HG03439 (cell line): ENCODE data around the gene CCDC112.

Experiments used
- ATAC-seq: cut with Tn5 transposase; IDR thresholded peaks from one replicate; pipeline ENCODE4 v1.9.1; 2021; ENCODE audit warnings: mild to moderate bottlenecking, moderate library complexity; ENCODE audit not compliant: unreplicated experiment

CCDC112 gene

DNA sequence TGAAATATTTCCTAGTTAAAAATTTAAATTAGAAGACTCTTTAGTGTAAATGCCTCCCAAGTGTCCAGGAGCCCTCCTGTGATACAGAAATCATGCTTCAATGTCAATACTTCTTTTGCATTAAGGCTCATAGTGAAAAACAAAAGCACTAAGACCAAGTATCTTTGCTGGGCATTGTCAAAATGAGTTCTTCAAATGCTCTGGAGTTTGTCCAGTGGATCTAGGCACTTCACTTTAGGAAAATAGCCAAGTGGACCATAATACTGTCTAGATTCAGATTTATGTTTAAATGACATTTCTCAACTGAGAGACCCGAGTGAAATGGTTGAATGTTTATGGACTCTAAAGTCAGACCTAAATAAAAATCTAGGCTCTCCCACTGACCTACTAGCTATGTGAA is 21.3 kb upstream of the CCDC112 start:
- ATAC-seq: no peak

DNA sequence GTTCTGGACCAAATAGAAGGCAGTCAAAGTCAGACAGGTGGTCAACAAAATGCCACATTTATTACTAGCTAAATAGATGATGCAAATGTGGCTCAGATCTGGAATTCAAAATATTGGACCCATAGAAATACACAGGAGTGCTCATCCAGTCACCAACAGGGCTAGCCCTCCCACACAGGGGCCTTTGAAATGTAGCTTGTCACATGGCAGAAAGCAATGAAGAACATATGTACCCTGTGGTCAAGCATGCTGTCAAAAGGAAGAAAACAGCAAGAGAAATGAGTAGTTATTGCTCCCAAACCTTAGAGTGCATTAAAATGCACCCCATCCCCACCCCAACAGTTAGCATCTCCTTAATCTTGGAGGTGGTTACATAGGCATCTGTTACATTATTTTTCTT is 20.9 kb upstream of the CCDC112 start:
- ATAC-seq: no peak

DNA sequence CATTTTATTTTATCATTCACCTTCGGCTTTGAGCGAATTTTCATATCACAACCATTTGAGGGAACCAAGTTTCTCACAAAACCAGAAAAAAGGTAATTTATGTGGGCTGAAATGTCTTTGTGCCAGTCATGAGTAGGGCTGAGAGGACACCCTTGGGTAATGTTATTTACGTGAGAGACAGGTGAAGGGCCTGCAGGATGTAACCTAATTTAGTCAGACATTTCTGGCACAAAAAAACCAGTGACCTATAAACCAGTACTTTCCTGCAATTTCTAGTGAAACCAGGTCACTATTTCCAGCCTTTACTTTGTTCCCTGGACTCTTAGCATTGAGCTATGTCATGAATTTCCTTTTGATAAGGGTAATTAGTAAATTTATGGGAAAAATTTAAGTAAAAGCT is 17.2 kb upstream of the CCDC112 start:
- no peak for ATAC-seq

DNA sequence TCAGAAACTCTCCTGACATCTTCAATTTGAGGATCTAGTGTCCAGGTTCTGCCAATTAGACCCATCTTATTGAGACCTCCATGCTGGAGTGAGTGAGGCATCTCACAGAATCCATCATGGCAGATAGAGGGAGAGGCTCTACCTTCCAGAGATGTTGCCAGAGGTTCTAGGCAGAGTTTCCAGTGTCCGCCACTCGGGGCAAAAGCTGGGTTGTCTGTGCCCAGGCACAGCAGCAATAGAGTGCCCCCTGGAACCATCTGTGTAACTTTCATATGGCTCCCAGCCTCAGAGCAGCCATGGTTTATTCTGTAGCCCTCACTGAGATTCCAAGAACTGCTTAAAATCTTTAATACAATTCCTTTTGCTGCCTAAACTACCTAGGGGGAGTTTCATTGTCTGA is 16.6 kb upstream of the CCDC112 start:
- ATAC-seq: no peak

DNA sequence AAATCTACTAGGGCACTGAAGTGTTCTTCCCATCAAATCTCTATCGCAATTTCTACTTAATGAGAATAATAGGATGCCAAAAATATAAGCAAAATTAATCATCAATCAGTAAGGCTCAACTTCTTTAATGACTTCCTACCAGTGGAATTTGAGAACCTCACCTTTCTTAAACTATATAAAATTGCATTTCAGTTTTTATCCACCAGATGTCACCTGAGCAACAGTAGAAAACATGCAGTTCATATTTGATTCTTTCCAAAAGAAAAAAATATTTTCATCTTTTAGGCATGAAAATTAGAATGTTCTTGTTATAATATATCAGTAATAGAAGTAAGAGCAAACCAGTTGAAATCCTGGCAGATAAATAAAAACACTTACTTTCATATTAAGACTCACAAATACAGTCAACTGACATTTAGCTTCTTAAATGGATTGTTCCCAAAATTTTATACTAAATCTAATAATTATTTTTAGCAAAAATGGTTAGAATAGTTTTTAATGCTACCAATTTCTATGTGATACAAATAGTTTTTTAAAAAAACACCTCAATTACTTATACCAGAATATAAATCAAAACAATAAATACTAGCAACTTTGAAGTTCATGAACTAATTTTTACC is 13.4 kb upstream of the CCDC112 start:
- no peak for ATAC-seq

DNA sequence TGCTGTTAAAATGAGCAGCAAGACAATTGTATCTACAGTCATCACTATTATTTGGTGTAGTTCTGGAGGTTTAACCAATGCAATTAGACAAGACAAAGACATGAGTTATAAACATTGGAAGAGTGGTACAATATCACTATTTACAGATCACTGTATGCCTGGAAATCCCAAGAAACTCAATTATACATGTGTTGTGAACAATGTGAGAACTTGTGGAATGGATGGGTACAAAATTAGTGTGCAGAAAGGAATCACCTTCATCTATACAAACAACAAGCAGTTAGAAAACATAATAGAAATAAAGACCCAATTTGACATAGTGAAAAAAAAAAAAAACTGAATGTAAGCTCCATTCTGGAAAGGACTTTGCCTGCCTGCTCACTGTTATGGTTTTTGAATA is 12.4 kb upstream of the CCDC112 start:
- no peak for ATAC-seq

DNA sequence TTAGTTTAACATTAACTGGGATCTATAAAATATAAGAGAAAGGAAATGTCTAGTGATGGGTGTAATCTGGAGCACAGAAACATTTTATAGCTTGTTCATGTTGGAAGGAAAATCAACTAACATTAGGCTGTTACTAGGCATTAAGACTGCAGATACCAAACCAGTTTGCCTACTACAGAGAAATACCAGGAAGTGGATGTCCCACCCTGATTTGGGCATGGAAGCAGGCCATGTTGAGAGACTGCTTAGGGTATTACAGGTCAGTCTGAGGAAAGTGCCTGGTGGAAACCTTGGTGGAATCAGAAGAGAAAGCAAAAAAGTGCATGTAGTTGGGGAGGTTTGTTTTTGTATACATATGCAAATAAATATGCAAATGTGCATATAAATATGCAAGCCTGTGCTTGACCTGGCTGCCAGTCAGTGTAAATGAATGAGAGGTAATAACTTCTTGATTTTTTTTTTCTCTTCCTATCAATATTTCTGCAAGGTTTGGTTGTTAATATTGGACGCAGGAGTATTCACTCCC is 9.6 kb upstream of the CCDC112 start:
- no peak for ATAC-seq

DNA sequence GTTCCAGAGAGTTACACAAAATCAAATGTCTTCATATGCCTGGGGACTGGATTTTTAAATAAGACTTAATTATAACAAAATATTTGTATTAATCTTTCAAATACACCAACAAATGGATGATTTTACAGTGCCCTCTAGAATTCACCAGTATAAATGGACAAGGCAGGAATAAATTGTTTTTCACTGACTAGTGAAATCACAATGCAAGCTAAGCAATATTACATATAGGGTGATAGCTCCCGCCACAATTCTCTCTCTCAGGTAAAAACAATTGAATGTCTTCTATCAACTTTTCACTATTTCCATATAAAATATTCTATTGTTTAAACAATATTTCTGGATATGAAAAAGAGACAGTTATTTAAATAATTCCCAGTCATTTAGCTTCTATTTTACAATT is 8.0 kb upstream of the CCDC112 start:
- no peak for ATAC-seq

DNA sequence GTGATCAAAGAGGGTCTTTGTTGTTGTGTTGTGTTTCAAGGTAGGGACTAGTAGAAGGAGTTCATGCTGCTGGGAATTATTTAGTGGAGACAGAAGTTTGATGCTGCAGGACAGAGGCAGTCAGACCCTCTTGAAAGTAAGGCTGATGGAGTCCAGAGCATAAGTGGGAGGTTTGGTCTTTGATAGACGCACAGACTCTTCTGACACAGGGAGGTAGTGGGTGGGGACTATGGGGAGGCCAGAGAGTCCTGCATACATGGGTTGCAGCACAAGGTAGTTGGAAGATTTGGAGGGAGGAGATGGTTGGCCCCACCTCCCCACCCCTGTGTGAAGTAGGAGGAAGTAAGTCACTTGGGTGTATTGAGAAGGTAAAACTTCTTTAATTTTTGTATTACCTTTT is 2.4 kb upstream of the CCDC112 start:
- ATAC-seq: no peak

DNA sequence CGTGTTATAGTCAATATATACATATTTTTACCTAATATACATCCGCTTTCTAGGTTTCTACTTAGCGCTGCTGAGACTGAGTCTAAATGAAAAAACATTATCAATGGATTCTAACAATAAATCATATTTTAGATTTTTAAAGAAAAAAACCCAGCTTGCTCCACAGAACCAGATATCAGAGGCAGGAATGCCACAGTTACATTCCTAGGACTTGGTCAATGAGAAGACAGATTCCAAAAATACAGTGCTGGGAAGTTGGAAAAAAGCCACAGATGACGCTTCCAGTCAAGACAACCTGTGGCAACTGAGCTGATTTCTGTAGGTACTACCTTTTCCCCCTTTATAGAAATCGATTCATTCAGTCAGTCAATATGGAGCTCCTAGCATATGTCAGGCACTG is 577 bp upstream of the CCDC112 start:
- ATAC-seq: no peak

DNA sequence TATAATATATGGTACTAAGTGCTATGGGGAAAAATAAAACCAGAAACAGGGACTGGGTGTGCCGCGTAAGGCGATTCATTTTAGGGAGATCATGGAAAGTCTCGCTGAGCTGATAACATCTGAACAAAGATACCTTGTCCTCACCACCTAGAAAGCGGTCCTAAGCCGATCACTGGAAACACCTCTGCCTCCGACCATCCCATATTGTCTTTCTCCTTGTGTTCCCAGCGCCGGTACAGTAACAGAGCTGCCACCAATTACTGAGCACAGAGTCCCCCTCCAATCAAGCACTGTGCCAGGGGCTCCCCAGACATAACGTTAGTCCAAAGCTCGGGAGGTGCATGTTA is 704 bp downstream of the CCDC112 start:
- no peak for ATAC-seq

DNA sequence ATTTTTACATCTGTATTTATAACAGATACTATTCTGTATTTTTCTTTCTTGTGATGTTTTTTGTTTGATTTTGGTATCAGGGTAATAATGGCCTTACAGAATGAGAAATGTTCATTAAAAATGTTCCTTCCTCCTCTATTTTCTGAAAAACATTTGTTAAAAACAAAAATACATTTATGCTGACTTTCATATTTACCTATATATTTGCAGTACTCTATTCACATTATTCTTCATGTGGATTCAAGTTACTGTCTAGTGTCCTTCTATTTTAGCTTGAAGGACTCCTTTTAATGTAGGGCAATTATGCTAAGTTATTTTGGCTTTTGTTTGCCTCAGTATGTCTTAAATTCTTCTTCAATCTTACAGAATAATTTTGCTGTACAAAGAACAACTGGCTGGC is 5.1 kb downstream of the CCDC112 start:
- no peak for ATAC-seq

DNA sequence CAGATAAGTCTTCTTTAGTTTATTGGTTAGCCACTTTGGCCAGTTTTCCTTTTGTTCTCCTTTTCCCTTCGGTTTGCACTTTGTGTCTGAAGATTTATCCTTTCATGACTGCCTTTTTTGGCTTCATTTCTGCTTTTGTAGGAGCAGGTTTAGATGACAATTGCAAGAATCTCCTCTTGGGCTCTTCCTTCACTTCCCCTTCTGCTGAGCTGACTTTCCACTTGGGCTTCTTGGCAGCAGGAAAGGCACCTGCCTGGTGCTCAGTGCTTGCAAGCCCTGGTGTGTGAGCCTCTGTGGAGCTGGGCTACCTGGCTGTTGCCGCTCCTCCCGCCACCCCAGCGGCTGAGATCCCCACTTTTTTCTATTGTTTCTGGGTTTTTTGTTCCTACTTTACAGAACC is 7.3 kb downstream of the CCDC112 start:
- no peak for ATAC-seq

DNA sequence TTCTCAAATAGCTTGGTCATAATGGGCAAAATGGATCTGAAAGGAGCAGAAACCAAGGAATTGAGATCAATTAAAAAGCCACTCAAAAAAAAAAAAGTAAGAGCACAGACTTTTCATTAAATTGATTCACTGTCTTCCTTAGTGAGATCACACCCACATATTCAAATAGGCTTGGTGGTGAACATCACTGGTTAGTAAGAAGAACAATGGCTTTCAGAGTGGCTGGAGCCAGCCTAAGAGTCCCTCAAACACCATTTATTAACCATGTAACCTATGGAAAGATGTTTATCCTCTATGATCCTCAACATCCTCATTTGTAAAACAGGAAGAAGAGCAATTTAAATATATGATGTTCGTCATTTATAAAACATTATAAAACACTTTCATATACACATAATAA is 12.4 kb downstream of the CCDC112 start:
- ATAC-seq: no peak

DNA sequence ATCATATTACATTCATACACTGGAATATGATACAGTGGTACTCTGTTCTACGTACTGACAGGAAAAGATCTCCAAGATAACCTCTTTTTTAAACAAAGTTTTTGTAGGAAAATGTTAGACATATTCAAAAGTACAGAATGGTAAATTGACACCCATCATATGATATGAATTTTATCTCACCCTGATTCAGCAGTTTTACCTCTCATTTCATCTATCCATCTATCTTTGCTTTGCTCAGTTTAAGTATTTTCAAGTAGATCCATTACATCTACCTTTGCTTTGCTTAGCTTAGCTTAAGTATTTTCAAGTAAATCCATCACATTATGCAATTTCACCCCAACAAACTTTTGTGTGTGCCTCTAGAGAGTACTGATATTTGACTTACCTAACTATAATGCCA is 14.3 kb downstream of the CCDC112 start:
- no peak for ATAC-seq

DNA sequence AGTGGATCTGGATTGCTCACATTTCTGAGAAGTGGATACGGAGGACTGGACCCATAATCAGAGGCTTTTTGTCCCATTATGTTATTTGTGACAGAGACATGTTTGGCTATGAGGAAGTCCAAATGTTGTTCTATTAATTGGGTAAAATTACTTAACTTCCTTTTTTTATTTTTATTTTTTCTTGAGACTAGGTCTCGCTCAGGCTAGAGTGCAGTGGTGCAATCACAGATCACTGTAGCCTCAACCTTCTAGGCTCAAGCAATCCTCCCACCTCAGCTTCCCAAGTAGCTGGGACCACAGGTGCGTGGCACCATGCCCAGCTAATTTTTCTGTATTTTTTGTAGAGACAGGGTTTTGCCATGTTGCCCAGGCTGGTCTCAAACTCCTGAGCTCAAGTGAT is 21.9 kb downstream of the CCDC112 start:
- no peak for ATAC-seq

DNA sequence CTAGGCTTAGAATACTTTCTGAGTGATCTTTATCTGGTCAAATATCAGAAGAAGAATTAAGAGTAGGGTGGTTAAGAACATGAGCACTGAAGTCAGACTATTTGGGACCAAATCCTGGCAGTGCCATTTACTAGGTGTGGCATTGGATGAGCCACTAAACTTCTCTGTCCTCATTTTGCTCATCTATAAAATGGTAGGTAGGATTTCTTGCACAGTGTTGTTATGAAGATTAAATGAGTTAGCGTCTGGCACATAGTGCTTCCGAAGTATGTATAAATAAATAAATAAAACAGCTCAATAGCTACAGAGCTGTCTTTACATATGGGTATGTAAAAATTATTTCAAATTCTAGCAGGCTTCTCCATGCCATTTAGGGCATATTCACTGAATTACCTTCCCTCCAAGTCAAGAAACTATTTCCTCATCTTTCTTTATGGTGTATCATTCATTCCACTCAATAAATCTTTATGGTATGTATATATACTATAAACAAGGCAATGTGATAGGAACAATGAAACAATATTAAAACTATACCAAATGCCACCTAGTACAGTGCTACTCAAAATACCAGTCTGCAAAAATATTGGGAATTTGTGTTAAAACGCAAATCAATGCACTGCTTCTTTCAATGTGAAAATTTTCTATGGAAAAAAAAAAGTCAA is 24.0 kb downstream of the CCDC112 start:
- no peak for ATAC-seq

DNA sequence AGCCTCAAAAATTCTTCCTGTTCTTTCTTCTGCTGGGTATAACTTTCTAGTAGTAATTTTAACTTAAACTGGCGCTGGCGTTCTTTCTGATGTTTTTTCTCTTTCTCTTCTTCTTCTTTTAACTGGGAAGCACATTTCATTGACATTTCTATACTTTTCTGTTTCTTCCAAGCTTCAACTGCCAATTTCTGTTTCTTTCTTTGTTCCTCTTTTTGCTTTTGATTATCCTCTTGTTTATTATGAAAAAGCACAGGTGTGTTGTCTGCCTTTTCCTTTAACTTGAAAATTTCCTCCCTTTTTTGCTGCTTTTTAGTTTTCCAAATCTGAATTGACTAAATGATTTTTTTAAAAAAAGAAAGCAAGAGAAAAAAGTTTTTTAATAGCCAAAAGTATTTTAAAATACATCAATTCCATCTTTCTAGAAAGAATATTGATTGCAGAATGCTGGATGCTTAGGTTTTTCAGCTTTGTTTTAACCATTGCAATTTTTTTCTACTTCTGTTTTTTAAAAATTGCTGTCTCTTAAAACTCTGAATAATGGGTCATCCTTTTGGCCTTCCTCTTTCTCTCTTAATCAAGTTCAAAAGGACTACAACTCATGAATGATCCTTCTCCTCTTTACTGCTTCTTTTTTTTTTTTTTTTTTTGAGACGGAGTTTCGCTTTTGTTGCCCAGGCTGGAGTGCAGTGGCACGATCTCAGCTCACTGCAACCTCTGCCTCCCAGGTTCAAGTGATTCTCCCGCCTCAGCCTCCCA is 25.0 kb downstream of the CCDC112 start:
- ATAC-seq: no peak

DNA sequence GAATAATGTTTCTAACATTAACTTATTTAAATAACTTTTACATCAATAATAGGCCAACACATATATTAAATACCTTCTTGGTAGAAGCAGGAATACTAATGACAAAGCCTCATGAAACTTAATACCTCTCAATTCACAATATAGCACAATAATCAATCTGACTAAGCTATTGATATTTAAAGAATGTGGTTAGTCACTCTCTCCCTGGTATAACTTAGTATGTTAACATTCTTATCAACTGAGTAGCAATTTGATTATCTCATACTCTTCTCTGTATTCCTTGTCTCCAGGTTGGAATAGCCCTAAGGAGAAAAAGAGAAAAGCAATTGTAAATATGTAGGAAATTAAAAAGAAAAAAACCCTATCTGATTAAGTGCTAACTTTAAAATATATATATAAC is 28.8 kb downstream of the CCDC112 start:
- ATAC-seq: no peak

DNA sequence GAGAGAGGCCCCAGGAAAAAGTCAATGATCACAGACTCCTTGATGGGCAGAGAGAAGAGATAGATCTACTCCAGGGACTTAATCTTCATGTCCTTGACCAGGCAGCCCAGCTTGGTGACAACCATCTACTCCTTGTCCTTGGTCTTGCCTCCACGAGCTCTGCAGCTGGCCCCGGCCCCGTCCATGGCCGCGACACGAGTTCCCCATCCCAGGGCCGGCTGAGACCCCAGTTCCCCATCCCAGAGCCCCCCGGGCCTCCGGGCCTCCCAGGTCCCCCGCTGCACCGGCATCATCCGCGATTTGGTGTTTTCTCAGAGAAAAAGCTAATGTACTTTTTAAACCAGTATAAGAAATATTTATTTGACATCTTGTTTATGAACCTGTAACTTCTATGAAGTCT is 31.2 kb downstream of the CCDC112 start:
- no peak for ATAC-seq

DNA sequence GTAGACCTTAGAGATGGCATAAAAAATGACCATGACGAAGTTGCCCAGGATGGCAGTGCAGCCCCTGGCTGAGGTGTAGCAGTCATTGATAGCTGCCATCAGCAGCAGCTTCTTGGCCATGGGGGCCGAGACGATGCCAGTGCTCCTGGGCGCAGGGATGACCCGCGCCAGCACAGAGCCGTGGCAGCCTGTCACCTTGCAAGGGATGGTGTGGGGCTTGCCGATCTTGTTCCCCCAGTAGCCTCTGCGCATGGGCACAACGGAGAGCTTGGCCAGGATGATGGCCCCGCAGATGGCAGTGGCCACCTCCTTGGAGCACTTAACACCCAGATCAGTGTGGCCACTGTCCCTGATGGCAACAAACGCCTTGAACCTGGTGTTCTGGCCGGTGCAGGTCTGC is 31.7 kb downstream of the CCDC112 start:
- ATAC-seq: no peak

DNA sequence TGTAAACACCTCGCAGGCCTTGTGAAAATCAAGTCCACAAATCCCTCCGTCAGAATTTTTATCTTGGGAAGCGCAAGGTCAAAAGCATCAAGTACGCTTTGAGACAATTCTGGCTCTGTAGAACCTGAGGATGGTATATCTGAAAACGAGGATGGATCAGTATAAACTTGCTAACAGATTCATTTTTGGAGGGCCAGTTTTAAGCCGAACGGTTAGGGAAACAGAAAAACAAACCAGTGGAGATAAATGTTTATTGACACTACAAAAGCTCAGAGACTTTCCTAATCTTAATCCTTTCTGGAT is 33.4 kb downstream of the CCDC112 start:
- no peak for ATAC-seq
